K562 (cell line): Measurements from ENCODE around the gene BATF. TPM values are rescaled to one million over a fixed set of nuclear protein-coding genes. Genes with fewer than 3 reads are reported as not detected.

Experiments
- ATAC-seq: fragments of 200-7000 bp; cut with Tn5 transposase; 3 replicates; pipeline ENCODE4 v1.9.1; 2020; ENCODE audit warnings: moderate library complexity
- BruUV-seq: library from RNA; stranded (reverse); fragments of 400-500 nt; replicated peaks from 2 replicates; lab custom pipeline; 2021; lab: Mats Ljungman, UMichigan
- CTCF ChIA-PET: fragments of 300-600 bp; formaldehyde crosslinking; extraction: SDS; loops from one replicate; lab custom pipeline; 2021; ENCODE audit warnings: low intra/inter-chr PET ratio; lab: Yijun Ruan, JAX
- POLR2A ChIA-PET: fragments of 300-600, 350-650 bp; sonication (Branson Sonifier 250); formaldehyde crosslinking; extraction: SDS; loops from one replicate; lab custom pipeline; 2021; ENCODE audit warnings: antibody characterized with exemption, inconsistent platforms; lab: Yijun Ruan, JAX
- DNase-seq, 4 experiments: peaks; one replicate each; pipeline versions ENCODE4 v3.0.0 to v3.0.0-alpha.2; 2011 to 2018; ENCODE audit warnings: low spot score in 3 of 4, mixed read lengths in 3 of 4; ENCODE audit errors: extremely low read depth in 1 of 4
- FAIRE-seq: peaks from 2 replicates; lab custom pipeline; 2011; peaks lifted over from hg19 to GRCh38; lab: Jason Lieb, UNC
- H2AFZ ChIP-seq: 2 replicates; pipeline ENCODE4 v1.6.0; 2011; ENCODE audit warnings: low read depth, low read length, control low read depth, inconsistent platforms
- H3K27ac ChIP-seq: fragments of 200-600 bp; 3 replicates; pipeline ENCODE4 v1.8.0; 2011; ENCODE audit warnings: low read depth, mild to moderate bottlenecking, control low read depth, inconsistent platforms, low read length, moderate library complexity, mixed read lengths; ENCODE audit errors: extremely low read depth
- H3K27me3 ChIP-seq, 2 experiments: fragments of 300-600 bp in 1 of 2; 2 replicates in 1 of 2; 3 replicates in 1 of 2; pipeline versions ENCODE4 v1.6.0 to v1.8.0; 2011; ENCODE audit warnings: inconsistent platforms in 2 of 2, low read length in 2 of 2, mild to moderate bottlenecking in 1 of 2, mixed read lengths in 1 of 2, moderate library complexity in 1 of 2; ENCODE audit not compliant: control insufficient read depth in 2 of 2, insufficient read depth in 2 of 2
- H3K36me3 ChIP-seq: fragments of 300-600 bp; 3 replicates; pipeline ENCODE4 v1.8.0; 2011; ENCODE audit warnings: mild to moderate bottlenecking, low read length, inconsistent platforms; ENCODE audit not compliant: control insufficient read depth, insufficient read depth
- H3K4me1 ChIP-seq, 2 experiments: fragments of 200-600 bp in 1 of 2; replicated peaks in 1 of 2; 2 replicates in 1 of 2; 3 replicates in 1 of 2; pipeline versions ENCODE4 v1.5.1 to v1.8.0; 2011; ENCODE audit warnings: inconsistent platforms in 2 of 2, low read length in 2 of 2, mild to moderate bottlenecking in 1 of 2, mixed read lengths in 1 of 2, moderate library complexity in 1 of 2; ENCODE audit not compliant: control insufficient read depth in 2 of 2, insufficient read depth in 2 of 2
- H3K4me2 ChIP-seq: 2 replicates; pipeline ENCODE4 v1.6.1; 2011; ENCODE audit warnings: low read length, control low read depth, inconsistent platforms, mixed read lengths; ENCODE audit not compliant: insufficient read depth
- H3K4me3 ChIP-seq: fragments of 200-600 bp; sonication (generic), shearing (Covaris generic); 2 replicates; pipeline ENCODE4 v1.5.1; 2016; ENCODE audit warnings: control low read depth, inconsistent platforms
- H3K79me2 ChIP-seq: fragments of 200-600 bp; 3 replicates; pipeline ENCODE4 v1.8.0; 2011; ENCODE audit warnings: low read length, inconsistent platforms; ENCODE audit not compliant: control insufficient read depth, insufficient read depth
- H3K9ac ChIP-seq, 2 experiments: 2 replicates each; pipeline versions ENCODE4 v1.6.0 to v1.6.1; 2011; ENCODE audit warnings: low read depth in 2 of 2, low read length in 2 of 2, control low read depth in 1 of 2, inconsistent platforms in 1 of 2, mild to moderate bottlenecking in 1 of 2, mixed read lengths in 1 of 2; ENCODE audit not compliant: insufficient read depth in 1 of 2
- H3K9me1 ChIP-seq: one replicate; pipeline ENCODE4 v1.6.0; 2011; ENCODE audit warnings: inconsistent platforms, mild to moderate bottlenecking, low read length, moderate library complexity; ENCODE audit not compliant: control insufficient read depth, insufficient read depth
- H3K9me3 ChIP-seq: replicated peaks from 2 replicates; pipeline ENCODE4 v1.5.1; 2011; ENCODE audit warnings: low read depth, low read length, inconsistent platforms; ENCODE audit not compliant: control insufficient read depth, insufficient read depth
- H4K20me1 ChIP-seq: replicated peaks from 2 replicates; pipeline ENCODE4 v1.6.1; 2011; ENCODE audit warnings: low read length, inconsistent platforms, mixed read lengths; ENCODE audit not compliant: control insufficient read depth, insufficient read depth
- BRF1 ChIP-seq: IDR thresholded peaks from 3 replicates; pipeline ENCODE4 v1.6.1; 2011; ENCODE audit warnings: borderline replicate concordance, mild to moderate bottlenecking; ENCODE audit not compliant: insufficient read length; ENCODE audit errors: extremely low read depth
- ESRRB ChIP-seq: fragments of 250-450 bp; sonication (Bioruptor Pico); IDR thresholded peaks from 2 replicates; pipeline ENCODE4 v1.5.0; 2020; ENCODE audit warnings: mild to moderate bottlenecking, moderate library complexity, borderline replicate concordance
- SPI1 ChIP-seq: IDR thresholded peaks from 2 replicates; pipeline ENCODE4 v1.6.1; 2011; ENCODE audit warnings: low read depth, low read length, control low read depth, borderline replicate concordance
- ZNF134 ChIP-seq: fragments of 250-450 bp; sonication (Bioruptor Pico); conservative IDR thresholded peaks from 2 replicates; pipeline ENCODE4 v1.4.0; 2020
- WGBS: fragments of 100-300 bp; shearing (Covaris generic); methylation state at CpG from one replicate; pipeline ENCODE4 v1.1.6; 2016; ENCODE audit warnings: low coverage, mixed read lengths; ENCODE audit not compliant: insufficient coverage; ENCODE audit errors: missing lambda C conversion rate; 5-methylcytosine and 5-hydroxymethylcytosine counted together
- in situ Hi-C: fragments of 300-500 bp; cut with MboI; formaldehyde crosslinking; loops from 4 replicates; pipeline ENCODE4 v1.15.0; 2018; ENCODE audit warnings: inconsistent platforms, mixed read lengths
- intact Hi-C: fragments of 100-400 bp; cut with micrococcal nuclease; formaldehyde crosslinking; loops from 2 replicates; pipeline ENCODE4 v1.14.2; 2022
- polyA plus RNA-seq, 8 experiments: library from polyadenylated mRNA; depleted of rRNA in 4 of 8; stranded (reverse) in 5 of 8; unstranded in 3 of 8; fragments of >200 nt; fragmentation: Nextera tagmentation in 2 of 8; fragmentation: Illumina TruSeq in 1 of 8; extraction: Ambion mirVana in 2 of 8; extraction: Trizol in 1 of 8; gene quantifications; 2 replicates each; pipeline versions ENCODE4 v1.2.1 to v1.2.3, GENCODE V29; 2011 to 2014; ENCODE audit warnings: inconsistent platforms in 1 of 8, missing spikeins in 1 of 8
- total RNA-seq, 7 experiments: library from RNA; depleted of rRNA in 6 of 7; stranded (reverse); fragments of >200 nt in 6 of 7; fragmentation: Illumina TruSeq in 2 of 7; extraction: Trizol in 2 of 7; gene quantifications; 2 replicates each; pipeline versions ENCODE4 v1.2.1 to v1.2.3, GENCODE V29; 2011 to 2021; ENCODE audit warnings: low replicate concordance in 1 of 7
- TF ChIP-seq, protein P1 (sequence below): IDR thresholded peaks from 2 replicates; pipeline ENCODE4 v1.6.1; 2016; ENCODE audit warnings: missing genetic modification characterization, missing compliant biosample characterization

BATF gene
- total and polyA plus RNA-seq, 9 of the 15 experiments (the other 6 are each of a cell fraction or from before 2014, with no cell fraction given) = 0.13 to 2.1 (median 0.55) TPM; not detected in 2

DNA sequence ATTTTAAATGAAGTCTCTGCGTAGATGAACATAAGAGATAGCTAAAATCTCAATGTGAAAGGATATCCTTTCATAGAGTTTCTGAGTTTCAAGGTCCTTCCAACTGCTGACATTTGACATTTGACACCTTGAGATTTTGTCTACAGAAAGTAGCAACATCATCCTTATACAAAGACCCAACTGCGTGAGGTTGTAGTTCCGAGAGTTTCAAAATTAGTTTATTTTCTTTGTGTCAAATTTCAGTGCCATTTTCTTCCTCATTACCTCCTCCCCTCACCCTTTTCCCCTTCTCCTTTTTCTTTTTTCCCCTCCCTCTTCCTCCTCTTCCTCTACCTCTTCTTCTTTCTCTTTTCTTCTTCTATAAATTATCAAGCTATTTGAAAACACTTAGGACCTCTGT lies 26.9 kb upstream of the BATF start:
- in situ Hi-C loops = no loop called here
- ATAC-seq = no peak
- no peak overlapping the region for H2AFZ ChIP-seq
- H3K27me3 ChIP-seq = no peaks in the 10 kb centered on the region
- no peak for DNase-seq
- no peak overlapping the region for H3K4me2 ChIP-seq
- 3% methylated on average over 3 of the region's 3 CpGs for WGBS
- ChIA-PET CTCF (no interaction called here), POLR2A (interaction anchor here (0.7 to 0.9 kb wide), 2 partner anchors 32 to 182 kb away, joined by 3 to 4 read pairs; no protein-coding TSS in a partner anchor)
- no peaks in the 10 kb centered on the region for H3K36me3 ChIP-seq
- H3K9me3 ChIP-seq = no peaks in the 10 kb centered on the region
- H3K9me1 ChIP-seq = no peaks in the 10 kb centered on the region
- FAIRE-seq = no peak
- H4K20me1 ChIP-seq = no peaks in the 10 kb centered on the region
- TF ChIP-seq ZNF134 (CRISPR knock-in tag) (no peak), SPI1 (no peak), ESRRB (CRISPR knock-in tag) (no peak), BRF1 (no peak)
- TF ChIP-seq, protein P1, sequence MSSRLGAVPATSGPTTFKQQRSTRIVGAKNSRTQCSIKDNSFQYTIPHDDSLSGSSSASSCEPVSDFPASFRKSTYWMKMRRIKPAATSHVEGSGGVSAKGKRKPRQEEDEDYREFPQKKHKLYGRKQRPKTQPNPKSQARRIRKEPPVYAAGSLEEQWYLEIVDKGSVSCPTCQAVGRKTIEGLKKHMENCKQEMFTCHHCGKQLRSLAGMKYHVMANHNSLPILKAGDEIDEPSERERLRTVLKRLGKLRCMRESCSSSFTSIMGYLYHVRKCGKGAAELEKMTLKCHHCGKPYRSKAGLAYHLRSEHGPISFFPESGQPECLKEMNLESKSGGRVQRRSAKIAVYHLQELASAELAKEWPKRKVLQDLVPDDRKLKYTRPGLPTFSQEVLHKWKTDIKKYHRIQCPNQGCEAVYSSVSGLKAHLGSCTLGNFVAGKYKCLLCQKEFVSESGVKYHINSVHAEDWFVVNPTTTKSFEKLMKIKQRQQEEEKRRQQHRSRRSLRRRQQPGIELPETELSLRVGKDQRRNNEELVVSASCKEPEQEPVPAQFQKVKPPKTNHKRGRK (tag) = peak; percentile 60
- TF ChIP-seq, all 486 proteins: peak for 1
- Histone ChIP-seq H3K79me2 (no peaks in the 10 kb centered on the region), H3K27ac (no peak overlapping the region), H3K9ac (no peak overlapping the region), H3K4me3 (no peak overlapping the region), H3K4me1 (peaks cover 0 to 3% of the 10 kb centered on the region in 2 experiments; a peak in 2 of 5 replicates)
- BruUV-seq = no TSS peak
- intact Hi-C loops = no loop called here
